ENCODE results near the gene SHB. TPM values are rescaled to one million over a fixed set of nuclear protein-coding genes. Genes with fewer than 3 reads are reported as not detected.

SHB gene
- total RNA-seq, 6 experiments from 2014 or later: 12.0 to 43.1 (median 21.9) TPM

- H3K27me3 ChIP-seq: no peaks in the 10 kb centered on the region
- no peaks in the 10 kb centered on the region for H3K9me3 ChIP-seq
- H3K4me3 ChIP-seq: no peak overlapping the region
- peak overlapping the region in 2 of 3 donors; percentile 29 to 51 for H3K27ac ChIP-seq
- no CpG with 5 or more reads among the region's 2 CpGs for WGBS (ENCODE audit: insufficient coverage, low coverage, low lambda C conversion rate, missing lambda C conversion rate)
- intact Hi-C loops (cut with DNase I): no loop called here
- no peak for ATAC-seq
- peaks cover 0 to 4% (median 0%) of the 10 kb centered on the region in 4 donors for H3K36me3 ChIP-seq
- peaks cover 0 to 29% (median 7%) of the 10 kb centered on the region in 4 donors for H3K4me1 ChIP-seq
- DNase-seq: no peak
- TF ChIP-seq POLR2A (IDR thresholded peaks at IDR 0.05) (no peak), CTCF (IDR thresholded peaks at IDR 0.05) (no peak)
These were observed 103.9 kb downstream of the SHB start for GRCh38 chr9:37965116-37965515.

- H3K4me1 ChIP-seq: peaks cover 0 to 29% (median 6%) of the 10 kb centered on the region in 4 donors
- 86% methylated on average over 3 of the region's 5 CpGs for WGBS (ENCODE audit: insufficient coverage, low coverage, low lambda C conversion rate, missing lambda C conversion rate)
- H3K36me3 ChIP-seq: peaks cover 0 to 4% (median 0%) of the 10 kb centered on the region in 4 donors
- no peak overlapping the region for H3K4me3 ChIP-seq
- intact Hi-C loops (cut with DNase I): no loop called here
- peak overlapping the region in 2 of 3 donors; percentile 29 to 51 for H3K27ac ChIP-seq
- no peaks in the 10 kb centered on the region for H3K9me3 ChIP-seq
- no peak for ATAC-seq
- TF ChIP-seq CTCF (IDR thresholded peaks at IDR 0.05) (no peak), POLR2A (IDR thresholded peaks at IDR 0.05) (no peak)
- DNase-seq: peak in 1 of 3 donors; percentile 10
- H3K27me3 ChIP-seq: no peaks in the 10 kb centered on the region
These were observed 104.3 kb downstream of the SHB start for GRCh38 chr9:37964740-37965081.

GRCh38 chr9:37963936-37964739 is 104.9 kb downstream of the SHB start:
- DNase-seq: peak in 1 of 3 donors; percentile 47
- peaks cover 0 to 23% (median 3%) of the 10 kb centered on the region in 4 donors for H3K4me1 ChIP-seq
- intact Hi-C loops (cut with DNase I): no loop called here

GRCh38 chr9:37961351-37961750 is 107.7 kb downstream of the SHB start:
- intact Hi-C loops (cut with DNase I): no loop called here

More at GRCh38 chr9:37963936-37964739, 104.9 kb downstream of the SHB start:
- no peaks in the 10 kb centered on the region for H3K27me3 ChIP-seq
- peak overlapping the region in 1 of 3 donors; percentile 60 for H3K27ac ChIP-seq
- 44% methylated on average over 5 of the region's 15 CpGs for WGBS (ENCODE audit: insufficient coverage, low coverage, low lambda C conversion rate, missing lambda C conversion rate)
- no peak for TF ChIP-seq POLR2A (IDR thresholded peaks at IDR 0.05)
- TF ChIP-seq CTCF (IDR thresholded peaks at IDR 0.05): no peak
- peak in 2 of 4 donors; percentile 42 to 61 for ATAC-seq
- no peaks in the 10 kb centered on the region for H3K9me3 ChIP-seq
- H3K36me3 ChIP-seq: peaks cover 0 to 4% (median 0%) of the 10 kb centered on the region in 4 donors
- H3K4me3 ChIP-seq: no peak overlapping the region

More at GRCh38 chr9:37961351-37961750, 107.7 kb downstream of the SHB start:
- TF ChIP-seq POLR2A (IDR thresholded peaks at IDR 0.05) (no peak), CTCF (IDR thresholded peaks at IDR 0.05) (no peak)
- WGBS (ENCODE audit: insufficient coverage, low coverage, low lambda C conversion rate, missing lambda C conversion rate): 48% methylated on average over 2 of the region's 3 CpGs
- Histone ChIP-seq H3K4me1 (peaks cover 0 to 5% (median 0%) of the 10 kb centered on the region in 4 donors), H3K27me3 (no peaks in the 10 kb centered on the region), H3K36me3 (peaks cover 0 to 4% (median 0%) of the 10 kb centered on the region in 4 donors), H3K9me3 (no peaks in the 10 kb centered on the region), H3K4me3 (no peak overlapping the region), H3K27ac (no peak overlapping the region)
- ATAC-seq (no peak), DNase-seq (no peak)
